Transverse colon (tissue), 4 donors: Measurements from ENCODE around the gene RERE. TPM values are rescaled to one million over a fixed set of nuclear protein-coding genes. Genes with fewer than 3 reads are reported as not detected.
A peak's percentile ranks its signal among the peaks of the same experiment; 100 is the strongest.

Experiments used
- DNase-seq: peaks from one replicate; pipeline ENCODE4 v3.0.0-alpha.2; 2019
- H3K27ac ChIP-seq, 4 donors: fragments of 200-600 bp; sonication (generic); 2 replicates each; pipeline ENCODE4 v1.5.1; 2016 to 2018; ENCODE audit warnings: inconsistent platforms in 4 of 4
- H3K27me3 ChIP-seq: fragments of 200-600 bp; sonication (generic); 2 replicates; pipeline ENCODE4 v1.5.1; 2017; ENCODE audit warnings: inconsistent platforms
- H3K36me3 ChIP-seq, 4 donors: fragments of 200-600 bp; sonication (generic); 2 replicates each; pipeline ENCODE4 v1.5.1; 2017 to 2019; ENCODE audit warnings: inconsistent platforms in 4 of 4
- H3K4me1 ChIP-seq, 4 donors: fragments of 200-600 bp; sonication (generic); 2 replicates each; pipeline ENCODE4 v1.5.1; 2017 to 2020; ENCODE audit warnings: inconsistent platforms in 4 of 4
- H3K4me3 ChIP-seq, 4 donors: fragments of 200-600 bp; sonication (generic); 1 replicate in 1 of 4; 2 replicates in 3 of 4; pipeline versions ENCODE4 v1.5.1 to v1.6.1; 2017 to 2019; ENCODE audit warnings: inconsistent platforms in 4 of 4
- H3K9me3 ChIP-seq, 2 donors: fragments of 200-600 bp; sonication (generic); 2 replicates each; pipeline ENCODE4 v1.5.1; 2017 to 2019; ENCODE audit warnings: inconsistent platforms in 2 of 2
- EP300 ChIP-seq: sonication (generic); formaldehyde crosslinking; IDR thresholded peaks from one replicate; pipeline ENCODE4 v1.6.1; 2017; ENCODE audit warnings: antibody characterized with exemption, low read depth
- POLR2A ChIP-seq: fragments of 450-650 bp; IDR thresholded peaks from one replicate; pipeline ENCODE4 v1.6.1; 2016; ENCODE audit warnings: antibody characterized with exemption, mild to moderate bottlenecking, moderate library complexity
- POLR2AphosphoS5 ChIP-seq, 3 donors: sonication (generic); formaldehyde crosslinking; IDR thresholded peaks; one replicate each; pipeline ENCODE4 v1.6.1; 2016; ENCODE audit warnings: antibody characterized with exemption in 3 of 3
- whole genome bisulfite sequencing, 2 donors: methylation state at CpG; one replicate each; pipeline ENCODE4 v1.1.5; 2018; ENCODE audit warnings: low coverage in 1 of 2; 5-methylcytosine and 5-hydroxymethylcytosine counted together
- in situ Hi-C, 4 donors: fragments of 200-750 bp; cut with MboI; loops; one replicate each; pipeline versions ENCODE4 v1.15.0 to v1.15.1; 2017; ENCODE audit warnings: low sequenced_read_pairs in 3 of 4, low pct_ligation_motif_present in 1 of 4, low pct_unique_long_range_greater_than_20kb in 1 of 4
- intact Hi-C: fragments of 100-400 bp; cut with DNase I; formaldehyde crosslinking; loops from one replicate; pipeline ENCODE4 v1.15.1; 2023; ENCODE audit warnings: low total_unique reads
- total RNA-seq, 4 donors: library from RNA; depleted of rRNA; stranded (reverse); fragments of >200 nt; gene quantifications; one replicate each; pipeline ENCODE4 v1.1.0, GENCODE V29; 2016
- TF ChIP-seq, protein P1 (sequence below), 5 experiments: fragments of 200-600 bp in 3 of 5; fragments of 450-650 bp in 2 of 5; sonication (generic) in 3 of 5; IDR thresholded peaks; 1 replicate in 2 of 5; 2 replicates in 3 of 5; pipeline ENCODE4 v1.5.1; 2016 to 2017; ENCODE audit warnings: antibody characterized with exemption in 5 of 5, inconsistent platforms in 3 of 5, mild to moderate bottlenecking in 2 of 5, moderate library complexity in 1 of 5

The RERE gene
- total RNA-seq, 4 donors from 2014 or later, result 80.3 to 657 (median 105) TPM

DNA sequence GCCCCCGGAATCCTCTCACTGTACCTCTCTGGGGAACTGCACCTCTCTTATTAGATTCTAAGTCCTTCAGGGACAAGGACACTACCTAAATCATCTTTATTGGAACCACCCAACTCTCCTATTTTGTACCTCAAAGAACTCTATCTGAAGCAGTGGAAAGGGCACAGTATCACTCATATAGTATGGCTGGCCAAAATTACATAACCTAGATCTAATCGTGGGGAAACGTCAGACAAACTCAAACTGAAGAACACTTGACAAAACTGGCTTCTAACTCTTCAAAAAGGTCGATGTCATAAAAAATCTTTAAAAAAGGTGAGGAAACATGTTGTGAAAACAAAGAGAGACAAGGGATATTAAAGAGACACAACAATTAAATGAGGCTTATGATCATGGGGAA is 289.5 kb downstream of the RERE start:
- Histone ChIP-seq H3K9me3 (no peaks in the 10 kb centered on the region), H3K4me1 (peaks cover 3 to 30% (median 23%) of the 10 kb centered on the region in 4 donors), H3K4me3 (no peak overlapping the region), H3K36me3 (peaks cover 0 to 1% (median 0%) of the 10 kb centered on the region in 4 donors), H3K27me3 (no peaks in the 10 kb centered on the region), H3K27ac (no peak overlapping the region)
- TF ChIP-seq, protein P1, sequence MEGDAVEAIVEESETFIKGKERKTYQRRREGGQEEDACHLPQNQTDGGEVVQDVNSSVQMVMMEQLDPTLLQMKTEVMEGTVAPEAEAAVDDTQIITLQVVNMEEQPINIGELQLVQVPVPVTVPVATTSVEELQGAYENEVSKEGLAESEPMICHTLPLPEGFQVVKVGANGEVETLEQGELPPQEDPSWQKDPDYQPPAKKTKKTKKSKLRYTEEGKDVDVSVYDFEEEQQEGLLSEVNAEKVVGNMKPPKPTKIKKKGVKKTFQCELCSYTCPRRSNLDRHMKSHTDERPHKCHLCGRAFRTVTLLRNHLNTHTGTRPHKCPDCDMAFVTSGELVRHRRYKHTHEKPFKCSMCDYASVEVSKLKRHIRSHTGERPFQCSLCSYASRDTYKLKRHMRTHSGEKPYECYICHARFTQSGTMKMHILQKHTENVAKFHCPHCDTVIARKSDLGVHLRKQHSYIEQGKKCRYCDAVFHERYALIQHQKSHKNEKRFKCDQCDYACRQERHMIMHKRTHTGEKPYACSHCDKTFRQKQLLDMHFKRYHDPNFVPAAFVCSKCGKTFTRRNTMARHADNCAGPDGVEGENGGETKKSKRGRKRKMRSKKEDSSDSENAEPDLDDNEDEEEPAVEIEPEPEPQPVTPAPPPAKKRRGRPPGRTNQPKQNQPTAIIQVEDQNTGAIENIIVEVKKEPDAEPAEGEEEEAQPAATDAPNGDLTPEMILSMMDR (IDR thresholded peaks at IDR 0.05), result no peak
- TF ChIP-seq POLR2A (no peak), POLR2AphosphoS5 (IDR thresholded peaks at IDR 0.05) (no peak), EP300 (no peak)
- DNase-seq, result no peak
- 76 to 86% methylated on average over 4 of the region's 4 CpGs for WGBS, 2 donors
- intact Hi-C loops, result no loop called here
- in situ Hi-C loops, result no loop called here

DNA sequence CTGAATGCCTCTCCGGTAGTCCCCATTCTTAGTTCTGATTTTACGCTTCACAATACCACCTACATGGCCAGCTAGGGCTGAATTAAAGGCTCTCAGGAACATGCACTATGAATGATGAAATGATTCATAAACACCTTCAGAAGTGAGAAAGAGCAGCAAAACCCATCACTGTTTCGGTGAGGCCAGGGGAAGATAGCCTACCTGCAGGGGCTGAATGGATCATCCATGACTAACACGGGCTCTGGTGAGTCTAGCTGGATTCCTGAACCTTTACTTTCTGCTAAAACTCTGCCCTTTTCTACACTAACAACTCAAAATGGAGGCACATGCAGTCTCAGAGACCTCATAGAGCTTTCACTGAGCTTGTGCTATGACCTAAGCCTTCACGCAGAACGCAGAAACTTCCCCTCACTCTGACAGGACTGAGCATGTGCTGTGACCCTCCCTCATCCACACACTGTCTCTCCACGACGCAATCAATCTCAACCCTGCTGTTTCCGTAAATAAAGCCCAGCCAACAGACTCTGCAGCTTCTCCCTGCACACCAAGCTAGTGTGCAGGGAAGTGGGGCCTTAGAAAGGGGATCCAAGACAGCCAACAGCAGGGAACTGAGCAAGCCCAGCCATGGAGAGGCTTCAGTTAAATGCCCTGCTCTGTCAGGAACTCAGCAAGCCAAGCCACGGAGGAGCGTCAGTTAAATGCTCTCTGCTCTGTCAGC is 291.7 kb downstream of the RERE start:
- WGBS, 2 donors, result 3 to 8% methylated on average over 7 to 11 of the region's 11 CpGs
- Histone ChIP-seq H3K36me3 (peaks cover 0 to 7% (median 0%) of the 10 kb centered on the region in 4 donors), H3K27me3 (no peaks in the 10 kb centered on the region), H3K4me3 (peak overlapping the region; percentile 5 to 51 (median 34)), H3K4me1 (peaks cover 3 to 34% (median 23%) of the 10 kb centered on the region in 4 donors), H3K9me3 (no peaks in the 10 kb centered on the region), H3K27ac (peak overlapping the region; percentile 82 to 86 (median 84))
- TF ChIP-seq POLR2AphosphoS5 (IDR thresholded peaks at IDR 0.05) (peak; percentile 70 to 74 (median 73)), POLR2A (peak; percentile 63), EP300 (no peak)
- TF ChIP-seq, protein P1 (IDR thresholded peaks at IDR 0.05), result no peak
- in situ Hi-C loops (no loop called here), intact Hi-C loops (no loop called here)
- DNase-seq, result peak; percentile 82

DNA sequence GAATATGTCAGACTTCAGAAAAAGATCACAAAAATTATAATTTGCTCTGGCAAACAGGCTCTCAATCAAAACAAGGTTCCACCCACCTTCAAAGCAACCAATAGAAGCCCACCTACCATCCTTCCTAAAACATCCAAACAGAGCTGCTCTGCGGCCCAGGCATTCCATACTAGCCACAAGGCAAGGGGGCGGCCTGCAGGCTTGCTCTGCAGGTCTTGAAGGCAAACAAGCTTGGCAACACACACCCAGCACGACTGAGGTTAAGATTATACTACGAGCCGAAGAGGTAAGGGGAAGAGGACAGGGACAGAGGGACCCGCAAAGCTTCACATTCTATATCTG is 292.3 kb downstream of the RERE start:
- in situ Hi-C loops, result no loop called here
- DNase-seq, result no peak

DNA sequence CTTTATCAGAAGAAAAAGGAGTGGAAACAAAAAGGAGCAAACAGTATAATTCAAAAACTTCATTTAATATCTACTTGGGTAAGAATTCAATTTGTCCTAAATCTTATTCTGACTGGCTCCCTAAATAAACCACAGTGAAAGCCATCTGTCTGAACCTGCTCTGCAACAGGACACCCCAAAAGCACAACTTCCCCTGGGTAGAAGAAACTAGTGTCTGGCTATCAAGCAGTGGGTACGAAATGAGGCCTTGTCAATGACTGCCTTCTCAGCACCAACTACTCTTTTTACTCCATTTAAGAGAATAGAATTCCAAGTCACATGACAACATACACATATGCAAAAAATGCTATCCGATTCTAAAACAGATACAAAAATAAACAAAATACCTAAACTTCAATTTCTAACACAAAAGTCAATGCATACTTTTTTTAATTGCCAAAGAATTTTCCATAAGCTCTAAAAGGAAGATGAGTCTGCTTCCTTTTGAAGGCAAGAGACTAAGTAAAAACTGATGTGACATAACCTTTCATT is 292.7 kb downstream of the RERE start:
- in situ Hi-C loops, result no loop called here
- DNase-seq, result no peak
- intact Hi-C loops, result no loop called here
- H3K4me3 ChIP-seq, result peak overlapping the region in 3 of 4 donors; percentile 29 to 51 (median 39)
- H3K36me3 ChIP-seq, result peaks cover 0 to 7% (median 0%) of the 10 kb centered on the region in 4 donors
- peaks cover 3 to 40% (median 23%) of the 10 kb centered on the region in 4 donors for H3K4me1 ChIP-seq
- no peaks in the 10 kb centered on the region for H3K27me3 ChIP-seq
- peak overlapping the region; percentile 82 to 86 (median 84) for H3K27ac ChIP-seq
- TF ChIP-seq POLR2A, result no peak
- no peak for TF ChIP-seq EP300
- TF ChIP-seq, protein P1 (IDR thresholded peaks at IDR 0.05), result no peak
- TF ChIP-seq POLR2AphosphoS5 (IDR thresholded peaks at IDR 0.05), result no peak
- no peaks in the 10 kb centered on the region for H3K9me3 ChIP-seq
- 38 to 64% methylated on average over 2 of the region's 2 CpGs for WGBS, 2 donors

More for the DNA sequence above, 292.3 kb downstream of the RERE start:
- Histone ChIP-seq H3K4me3 (peak overlapping the region; percentile 5 to 51 (median 34)), H3K27me3 (no peaks in the 10 kb centered on the region), H3K4me1 (peaks cover 3 to 40% (median 23%) of the 10 kb centered on the region in 4 donors), H3K9me3 (no peaks in the 10 kb centered on the region), H3K36me3 (peaks cover 0 to 7% (median 0%) of the 10 kb centered on the region in 4 donors), H3K27ac (peak overlapping the region; percentile 82 to 86 (median 84))
- no peak for TF ChIP-seq EP300
- TF ChIP-seq POLR2A, result no peak
- TF ChIP-seq, protein P1 (IDR thresholded peaks at IDR 0.05), result no peak
- TF ChIP-seq POLR2AphosphoS5 (IDR thresholded peaks at IDR 0.05), result peak in 1 of 3 donors; percentile 41
- intact Hi-C loops, result no loop called here
- 4 to 43% methylated on average over 4 to 6 of the region's 6 CpGs for WGBS, 2 donors
